HG02943 (cell line): Measurements from ENCODE around the gene NPBWR2.
A peak's percentile ranks its signal among the peaks of the same experiment; 100 is the strongest.

Experiments
- ATAC-seq: cut with Tn5 transposase; IDR thresholded peaks from one replicate; pipeline ENCODE4 v1.9.1; 2021; ENCODE audit warnings: mild to moderate bottlenecking, low read depth, moderate library complexity; ENCODE audit not compliant: unreplicated experiment

Gene NPBWR2

GRCh38 chr20:64063389-64064144 lies 43.8 kb downstream of the NPBWR2 start:
- no peak for ATAC-seq

GRCh38 chr20:64062596-64063388 lies 44.6 kb downstream of the NPBWR2 start, which contains the start of gene TCEA2:
TCEA2 (plus strand) TSS chr20:64063198; CDS start chr20:64063313, 115 bp downstream.
- ATAC-seq: peak; percentile 72

GRCh38 chr20:64062276-64062595 lies 45.1 kb downstream of the NPBWR2 start:
- no peak for ATAC-seq

GRCh38 chr20:64058536-64058935 lies 48.8 kb downstream of the NPBWR2 start:
- ATAC-seq: no peak

- no peak for ATAC-seq
These were observed 49.5 kb downstream of the NPBWR2 start for GRCh38 chr20:64057628-64058498.

GRCh38 chr20:64056889-64057627 lies 50.3 kb downstream of the NPBWR2 start:
- ATAC-seq: no peak

- no peak for ATAC-seq
These were observed 50.8 kb downstream of the NPBWR2 start for GRCh38 chr20:64056639-64056888.

GRCh38 chr20:64055893-64056638 lies 51.3 kb downstream of the NPBWR2 start:
- ATAC-seq: no peak

GRCh38 chr20:64055396-64055892 lies 51.9 kb downstream of the NPBWR2 start:
- no peak for ATAC-seq

GRCh38 chr20:64053841-64054661 lies 53.3 kb downstream of the NPBWR2 start:
- no peak for ATAC-seq
